GM18511 (cell line): ENCODE results near the gene LYPD5.

ENCODE experiments used
- ATAC-seq: cut with Tn5 transposase; IDR thresholded peaks from one replicate; pipeline ENCODE4 v1.9.1; 2021; ENCODE audit warnings: mild to moderate bottlenecking, moderate library complexity; ENCODE audit not compliant: unreplicated experiment

LYPD5 gene

DNA sequence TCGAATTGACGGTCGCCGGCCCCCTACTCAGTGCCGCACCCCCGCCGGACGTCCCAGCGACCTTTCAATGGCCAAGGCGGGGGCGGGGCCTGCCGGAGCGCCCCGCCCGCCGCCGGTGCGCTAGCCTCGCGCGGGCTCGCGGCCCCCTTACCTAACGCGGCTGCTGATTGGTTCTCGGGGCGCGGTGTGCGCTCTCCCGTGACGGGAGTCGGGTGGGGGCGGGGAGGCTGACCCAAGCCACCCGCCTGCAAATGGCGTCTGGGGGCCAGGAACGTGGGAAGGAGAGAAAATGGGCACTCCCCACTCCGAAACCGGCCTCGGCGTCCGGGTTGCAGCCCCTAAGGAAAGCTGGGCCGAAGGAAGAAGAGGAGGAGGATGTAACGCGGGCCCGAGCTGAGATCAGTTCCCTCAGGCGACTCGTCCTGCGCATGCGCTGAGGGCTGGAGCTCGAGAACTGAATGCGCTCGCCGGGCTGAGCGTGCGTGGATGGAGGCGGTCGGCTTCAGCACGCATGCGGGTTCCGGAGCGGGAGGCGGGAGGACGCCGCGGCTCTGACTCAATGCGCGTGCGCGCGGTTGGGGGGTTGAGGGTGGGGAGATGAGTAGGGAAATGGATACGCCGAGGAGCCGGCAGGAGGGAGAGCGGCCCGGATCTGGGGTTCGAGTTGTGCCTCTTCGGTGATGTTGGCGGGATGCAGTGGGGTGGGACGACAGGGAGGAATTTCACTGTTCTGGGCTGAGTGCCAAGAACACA lies 47.6 kb downstream of the LYPD5 start, which contains the start of gene SMG9:
Gene SMG9 (minus strand): TSS at position 460 of the 753 bp plus-strand sequence. CDS start 4,221 bp downstream, outside the sequence.
- ATAC-seq, result peak; percentile 69

GRCh38 chr19:43754253-43754502 lies 48.1 kb downstream of the LYPD5 start:
- ATAC-seq, result no peak

- no peak for ATAC-seq
These were observed 49.9 kb downstream of the LYPD5 start for GRCh38 chr19:43752287-43752875.

DNA sequence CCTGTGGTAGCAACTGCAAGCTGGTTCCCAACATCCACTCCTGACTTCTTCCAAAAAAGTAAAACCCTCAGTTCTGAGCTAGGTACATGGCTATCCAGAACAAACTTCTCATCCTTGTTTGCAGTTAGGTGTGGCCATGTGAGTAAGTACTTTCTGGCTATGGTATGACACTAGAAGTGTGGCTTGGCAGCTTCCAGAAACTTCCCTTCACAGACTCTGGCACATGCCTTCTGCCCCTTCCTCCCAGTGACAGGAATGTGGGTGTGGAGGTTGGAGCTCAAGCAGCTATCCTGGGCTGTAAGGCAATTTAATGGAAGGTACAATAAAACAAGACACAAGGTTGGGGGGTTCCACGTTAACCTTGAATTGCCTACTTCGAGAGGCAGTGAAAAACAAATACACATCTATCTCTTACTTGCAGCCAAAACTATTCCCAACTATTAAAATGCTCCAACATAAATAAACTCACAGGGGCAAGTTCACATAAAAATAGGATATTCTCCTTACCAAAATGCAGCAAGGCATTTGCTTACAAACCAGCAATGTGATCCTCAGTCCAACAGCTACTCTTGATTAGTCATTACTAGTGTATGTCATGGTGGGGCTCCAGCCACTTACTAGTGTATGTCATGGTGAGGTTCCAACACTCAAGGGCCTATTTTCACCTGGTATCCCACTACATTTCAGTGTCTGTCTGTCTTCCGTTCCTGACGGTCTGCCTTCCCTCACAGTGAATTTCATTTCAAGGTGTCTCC lies 50.6 kb downstream of the LYPD5 start:
- ATAC-seq, result no peak

DNA sequence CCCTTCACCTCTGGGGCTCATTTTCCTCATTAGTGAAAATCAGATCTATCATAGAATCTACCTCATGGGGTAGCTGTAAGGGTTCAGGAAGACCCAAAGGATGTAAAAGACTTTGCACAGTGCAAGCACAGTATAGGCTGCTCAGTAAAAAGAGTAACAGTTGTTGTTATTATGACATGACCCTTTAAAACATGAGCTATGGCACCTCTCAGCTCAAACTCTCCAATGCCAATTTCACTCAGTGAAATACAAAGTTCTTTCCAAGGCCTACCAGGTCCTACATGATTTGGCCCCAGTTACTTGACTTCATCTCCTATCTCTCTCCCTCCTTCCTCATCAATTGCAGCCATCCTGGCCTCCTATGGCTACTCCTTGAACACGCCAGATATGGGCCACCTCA lies 52.3 kb downstream of the LYPD5 start:
- ATAC-seq, result no peak

- no peak for ATAC-seq
These were observed 53.1 kb downstream of the LYPD5 start for GRCh38 chr19:43749152-43749551.

DNA sequence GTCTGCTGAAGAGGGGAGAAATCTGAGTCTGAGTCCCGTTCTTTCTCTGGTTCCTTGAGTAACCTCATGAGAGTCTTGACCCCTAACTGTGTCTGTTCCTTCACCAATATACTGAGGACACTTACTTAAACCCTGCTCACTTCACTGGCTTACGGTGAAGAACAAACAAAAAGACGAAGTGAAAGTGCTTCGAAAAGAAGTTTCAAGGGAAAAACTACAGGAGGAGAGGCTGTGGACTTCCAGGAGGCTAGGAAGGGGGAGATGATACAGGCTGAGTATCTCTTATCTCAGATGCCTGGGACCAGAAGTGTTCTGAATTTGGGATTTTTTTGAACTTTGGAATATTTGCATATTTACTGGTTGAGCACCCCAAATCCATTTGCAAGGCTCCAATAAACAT lies 53.6 kb downstream of the LYPD5 start:
- no peak for ATAC-seq

- ATAC-seq, result no peak
These were observed 54.0 kb downstream of the LYPD5 start for GRCh38 chr19:43748205-43748594.

DNA sequence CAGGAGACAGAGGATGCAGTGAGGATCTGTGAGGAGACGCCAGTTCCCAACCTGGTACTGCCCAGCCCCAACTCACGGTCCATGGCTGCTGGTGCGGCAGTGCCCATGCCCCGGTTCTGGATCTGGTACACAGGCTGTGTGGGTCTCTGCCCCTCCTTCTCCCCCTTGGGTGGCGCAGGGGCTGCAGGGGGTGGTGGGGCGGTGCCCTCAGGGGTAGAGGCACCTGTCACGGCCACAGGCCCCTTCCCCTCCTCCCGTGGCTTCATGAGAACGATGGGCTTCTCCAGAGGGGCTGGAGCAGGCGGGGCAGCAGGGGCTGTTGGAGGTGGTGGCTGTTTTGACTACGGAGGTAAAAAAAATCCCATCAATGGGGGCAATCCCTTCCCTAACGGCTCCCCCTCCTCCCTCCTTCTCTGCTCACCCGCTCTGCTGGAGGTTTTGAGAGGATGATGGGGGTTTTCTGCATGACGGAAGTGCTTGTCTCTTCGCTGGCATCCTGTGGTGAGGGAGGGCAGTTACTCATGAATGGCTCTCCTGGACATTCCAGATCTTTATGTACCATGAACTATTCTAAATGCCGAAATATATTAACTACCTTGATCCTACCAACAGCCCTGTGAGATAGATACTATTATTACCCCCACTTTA lies 54.6 kb downstream of the LYPD5 start:
- no peak for ATAC-seq
